ENCODE results near the gene EPB41L4A.

EPB41L4A gene

GRCh38 chr5:112205846-112206245 is 213.2 kb downstream of the EPB41L4A start:
- DNase-seq (ENCODE audit: low spot score) = no peak

GRCh38 chr5:112203229-112203628 is 215.8 kb downstream of the EPB41L4A start:
- DNase-seq (ENCODE audit: low spot score) = no peak

- no peak for DNase-seq (ENCODE audit: low spot score)
These were observed 216.4 kb downstream of the EPB41L4A start for GRCh38 chr5:112202694-112203093.

GRCh38 chr5:112201141-112201540 is 217.9 kb downstream of the EPB41L4A start:
- no peak for DNase-seq (ENCODE audit: low spot score)

- no peak for DNase-seq (ENCODE audit: low spot score)
These were observed 218.9 kb downstream of the EPB41L4A start for GRCh38 chr5:112200131-112200530.

GRCh38 chr5:112196584-112196983 is 222.5 kb downstream of the EPB41L4A start:
- no peak for DNase-seq (ENCODE audit: low spot score)

GRCh38 chr5:112195924-112196323 is 223.2 kb downstream of the EPB41L4A start:
- DNase-seq (ENCODE audit: low spot score) = no peak

- DNase-seq (ENCODE audit: low spot score) = no peak
These were observed 226.2 kb downstream of the EPB41L4A start for GRCh38 chr5:112192866-112193265.

- DNase-seq (ENCODE audit: low spot score) = no peak
These were observed 227.0 kb downstream of the EPB41L4A start for GRCh38 chr5:112192072-112192471.

- no peak for DNase-seq (ENCODE audit: low spot score)
These were observed 229.7 kb downstream of the EPB41L4A start for GRCh38 chr5:112189391-112189790.

GRCh38 chr5:112186401-112186990 is 232.6 kb downstream of the EPB41L4A start:
- no peak for DNase-seq (ENCODE audit: low spot score)

- no peak for DNase-seq (ENCODE audit: low spot score)
These were observed 235.2 kb downstream of the EPB41L4A start for GRCh38 chr5:112183874-112184273.

GRCh38 chr5:112183103-112183711 is 235.9 kb downstream of the EPB41L4A start:
- DNase-seq (ENCODE audit: low spot score) = no peak

- no peak for DNase-seq (ENCODE audit: low spot score)
These were observed 239.8 kb downstream of the EPB41L4A start for GRCh38 chr5:112179290-112179689.

GRCh38 chr5:112174959-112175594 is 244.0 kb downstream of the EPB41L4A start:
- no peak for DNase-seq (ENCODE audit: low spot score)

GRCh38 chr5:112165897-112166737 is 253.0 kb downstream of the EPB41L4A start:
- DNase-seq (ENCODE audit: low spot score) = no peak

GRCh38 chr5:112165399-112165798 is 253.7 kb downstream of the EPB41L4A start:
- no peak for DNase-seq (ENCODE audit: low spot score)

- DNase-seq (ENCODE audit: low spot score) = no peak
These were observed 255.6 kb downstream of the EPB41L4A start for GRCh38 chr5:112163435-112163834.

- DNase-seq (ENCODE audit: low spot score) = no peak
These were observed 257.7 kb downstream of the EPB41L4A start for GRCh38 chr5:112161392-112161748.

- peak; percentile 95 for DNase-seq (ENCODE audit: low spot score)
These were observed 258.3 kb downstream of the EPB41L4A start for GRCh38 chr5:112160652-112161391.

- no peak for DNase-seq (ENCODE audit: low spot score)
These were observed 259.6 kb downstream of the EPB41L4A start for GRCh38 chr5:112159435-112159834.

- DNase-seq (ENCODE audit: low spot score) = no peak
These were observed 262.9 kb downstream of the EPB41L4A start for GRCh38 chr5:112156211-112156610.

Data from left forelimb (tissue), 1 donor.